ENCODE data around the gene LRRC72.

GRCh38 chr7:16546921-16547505 is 20.4 kb downstream of the LRRC72 start:
- no peak for TF ChIP-seq CTCF (IDR thresholded peaks at IDR 0.05)
- no peak for TF ChIP-seq POLR2AphosphoS5 (IDR thresholded peaks at IDR 0.05)
- TF ChIP-seq POLR2A (IDR thresholded peaks at IDR 0.05), result no peak

Measured in prostate gland (tissue), 2 donors.